ENCODE results near the gene PARD6B.
A peak's percentile ranks its signal among the peaks of the same experiment; 100 is the strongest.

GRCh38 chr20:50731055-50731929 lies at the start of gene PARD6B:
- TF ChIP-seq ZNF10 (CRISPR knock-in tag; IDR thresholded peaks at IDR 0.05; ENCODE audit: borderline replicate concordance, low read depth) (0 out of 2 replicates have a peak, but pooled peaks have one; percentile 53), POLR2A (IDR thresholded peaks at IDR 0.05; ENCODE audit: insufficient read depth in 1 of 2, low read depth in 2 of 2, low read length in 2 of 2) (peak; percentile 93 to 97), CTCF (CRISPR knock-in tag; IDR thresholded peaks at IDR 0.05) (peak; percentile 46), NFAT5 (CRISPR knock-in tag; IDR thresholded peaks at IDR 0.05) (peak; percentile 83), CHD2 (IDR thresholded peaks at IDR 0.05; ENCODE audit: low read depth, low read length) (no peak; the same call in 1 of the 2 replicates)

Data from HepG2 (cell line).